Common myeloid progenitor, CD34-positive (primary cell): ENCODE results near the gene STPG4.
"Not testable (repeated sequence)": the region's sequence is repeated elsewhere in the genome, so short reads cannot be mapped to it uniquely, and the experiment has no call there.

Source experiments
- CTCF ChIA-PET: fragments of 350-600 bp; sonication (Branson Sonifier 250); formaldehyde crosslinking; loops from one replicate; lab custom pipeline; 2021; ENCODE audit warnings: antibody characterized with exemption; lab: Charles Lee
- POLR2A ChIA-PET: fragments of 350-600 bp; sonication (Branson Sonifier 250); formaldehyde crosslinking; loops from one replicate; lab custom pipeline; 2021; ENCODE audit warnings: antibody characterized with exemption; lab: Charles Lee
- DNase-seq, 3 donors: peaks; one replicate each; pipeline versions ENCODE4 v3.0.0 to v3.0.0-alpha.2; 2013
- H3K27ac ChIP-seq, 2 experiments: 1 replicate in 1 of 2; 2 replicates in 1 of 2; pipeline ENCODE4 v1.7.0; 2013; ENCODE audit warnings: inconsistent platforms in 2 of 2, low read length in 2 of 2, mild to moderate bottlenecking in 2 of 2, low read depth in 1 of 2, moderate library complexity in 1 of 2; ENCODE audit not compliant: severe bottlenecking in 2 of 2, insufficient read depth in 1 of 2, poor library complexity in 1 of 2
- H3K27me3 ChIP-seq, 5 experiments: replicated peaks in 2 of 5; 1 replicate in 3 of 5; 2 replicates in 2 of 5; pipeline versions ENCODE4 v1.6.1 to v1.7.0; 2013; ENCODE audit warnings: low read length in 4 of 5, mild to moderate bottlenecking in 2 of 5, moderate library complexity in 2 of 5, inconsistent platforms in 1 of 5; ENCODE audit not compliant: insufficient read depth in 5 of 5, control insufficient read depth in 4 of 5
- H3K36me3 ChIP-seq, 4 experiments: 1 replicate in 2 of 4; 2 replicates in 2 of 4; pipeline versions ENCODE4 v1.6.1 to v1.7.0; 2013; ENCODE audit warnings: low read length in 3 of 4, control low read depth in 1 of 4, mild to moderate bottlenecking in 1 of 4; ENCODE audit not compliant: control insufficient read depth in 4 of 4, insufficient read depth in 4 of 4
- H3K4me1 ChIP-seq, 4 experiments: 1 replicate in 3 of 4; 2 replicates in 1 of 4; pipeline versions ENCODE4 v1.6.1 to v1.7.1; 2013; ENCODE audit warnings: low read length in 3 of 4, mild to moderate bottlenecking in 3 of 4, control low read depth in 1 of 4, inconsistent platforms in 1 of 4, moderate library complexity in 1 of 4; ENCODE audit not compliant: control insufficient read depth in 4 of 4, insufficient read depth in 4 of 4; ENCODE audit errors: control extremely low read depth in 1 of 4
- H3K4me3 ChIP-seq, 7 experiments: 1 replicate in 4 of 7; 2 replicates in 3 of 7; pipeline versions ENCODE4 v1.5.1 to v1.7.0; 2013; ENCODE audit warnings: mild to moderate bottlenecking in 7 of 7, low read length in 6 of 7, moderate library complexity in 6 of 7, inconsistent platforms in 2 of 7, low read depth in 2 of 7, control low read depth in 1 of 7; ENCODE audit not compliant: insufficient read depth in 4 of 7, control insufficient read depth in 1 of 7; ENCODE audit errors: extremely low read depth in 1 of 7
- H3K9me3 ChIP-seq, 5 experiments: 1 replicate in 4 of 5; 2 replicates in 1 of 5; pipeline versions ENCODE4 v1.6.1 to v1.7.1; 2013; ENCODE audit warnings: low read length in 4 of 5, mild to moderate bottlenecking in 2 of 5, inconsistent platforms in 1 of 5, low read depth in 1 of 5, moderate library complexity in 1 of 5; ENCODE audit not compliant: control insufficient read depth in 4 of 5, insufficient read depth in 2 of 5; ENCODE audit errors: control extremely low read depth in 1 of 5
- WGBS: methylation state at CpG from one replicate; pipeline ENCODE4 v1.1.5; 2013; ENCODE audit not compliant: insufficient coverage; 5-methylcytosine and 5-hydroxymethylcytosine counted together

STPG4 gene

DNA sequence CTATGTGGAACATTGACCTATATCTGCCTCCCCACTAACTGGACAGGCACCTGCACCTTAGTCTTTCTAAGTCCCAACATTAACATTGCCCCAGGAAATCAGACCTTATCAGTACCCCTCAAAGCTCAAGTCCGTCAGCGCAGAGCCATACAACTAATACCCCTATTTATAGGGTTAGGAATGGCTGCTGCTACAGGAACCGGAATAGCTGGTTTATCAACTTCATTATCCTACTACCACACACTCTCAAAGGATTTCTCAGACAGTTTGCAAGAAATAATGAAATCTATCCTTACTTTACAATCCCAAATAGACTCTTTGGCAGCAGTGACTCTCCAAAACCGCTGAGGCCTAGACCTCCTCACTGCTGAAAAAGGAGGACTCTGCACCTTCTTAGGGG lies 48.9 kb downstream of the STPG4 start:
- H3K36me3 ChIP-seq, CTCF ChIA-PET, DNase-seq, H3K9me3 ChIP-seq, H3K4me1 ChIP-seq, POLR2A ChIA-PET, H3K4me3 ChIP-seq, H3K27ac ChIP-seq, H3K27me3 ChIP-seq: not testable (repeated sequence)
- 100% methylated on average over 1 of the region's 4 CpGs for WGBS

GRCh38 chr2:47099712-47100111 lies 55.4 kb downstream of the STPG4 start:
- CTCF ChIA-PET, POLR2A ChIA-PET, H3K9me3 ChIP-seq, H3K27ac ChIP-seq, H3K4me3 ChIP-seq, H3K27me3 ChIP-seq, H3K36me3 ChIP-seq, H3K4me1 ChIP-seq, DNase-seq: not testable (repeated sequence)
- WGBS, result 98% methylated on average over 5 of the region's 14 CpGs

DNA sequence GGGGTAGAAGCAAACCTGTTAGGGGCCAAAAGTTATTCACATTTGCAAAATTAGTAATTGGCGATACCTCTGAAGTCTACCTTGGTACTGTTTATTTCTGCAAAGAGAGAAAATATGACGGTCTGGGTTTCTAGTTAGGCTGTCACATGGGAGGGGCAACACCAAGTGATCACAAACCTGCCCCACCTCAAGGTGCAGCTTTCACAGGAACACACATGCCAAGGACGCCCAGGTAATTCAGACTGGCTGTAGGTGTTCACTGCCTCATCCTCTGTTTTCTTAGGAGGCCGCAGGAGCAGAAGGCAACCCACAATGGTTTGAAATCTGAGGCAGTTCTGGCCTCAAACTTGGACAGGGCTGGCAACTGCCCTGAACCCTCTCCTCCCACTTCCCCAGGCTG lies 56.2 kb downstream of the STPG4 start:
- DNase-seq, result no peak
- no peaks in the 10 kb centered on the region for H3K36me3 ChIP-seq
- no peaks in the 10 kb centered on the region for H3K4me1 ChIP-seq
- ChIA-PET POLR2A (interaction anchor here (1.3 kb wide), 1 partner anchor 15 kb away, joined by 3 read pairs; no protein-coding TSS in a partner anchor), CTCF (no interaction called here)
- H3K4me3 ChIP-seq, result no peak overlapping the region
- no peaks in the 10 kb centered on the region for H3K27me3 ChIP-seq
- H3K27ac ChIP-seq, result no peak overlapping the region
- 96% methylated on average over 4 of the region's 4 CpGs for WGBS
- peaks cover 0 to 2% (median 0%) of the 10 kb centered on the region in 5 experiments for H3K9me3 ChIP-seq

- Histone ChIP-seq H3K4me3 (no peak overlapping the region), H3K4me1 (no peaks in the 10 kb centered on the region), H3K27me3 (no peaks in the 10 kb centered on the region), H3K27ac (no peak overlapping the region), H3K36me3 (no peaks in the 10 kb centered on the region), H3K9me3 (peaks cover 0 to 2% (median 0%) of the 10 kb centered on the region in 5 experiments)
- ChIA-PET CTCF (no interaction called here), POLR2A (interaction anchor here (1.3 kb wide), 1 partner anchor 14 kb away, joined by 3 read pairs; no protein-coding TSS in a partner anchor)
- no peak for DNase-seq
- WGBS, result 99% methylated on average over 4 of the region's 4 CpGs
Observed at GRCh38 chr2:47097563-47097962, 57.5 kb downstream of the STPG4 start.

- WGBS, result 94% methylated on average over 2 of the region's 4 CpGs
- Histone ChIP-seq H3K27me3 (no peaks in the 10 kb centered on the region), H3K36me3 (no peaks in the 10 kb centered on the region), H3K4me1 (peaks cover 0 to under 1% (median 0%) of the 10 kb centered on the region in 4 experiments), H3K9me3 (peaks cover 0 to 2% (median 0%) of the 10 kb centered on the region in 5 experiments), H3K27ac (no peak overlapping the region), H3K4me3 (no peak overlapping the region)
- ChIA-PET POLR2A (no interaction called here), CTCF (interaction anchor here (1.0 kb wide), 1 partner anchor 8 kb away, joined by 4 read pairs; no protein-coding TSS in a partner anchor)
- DNase-seq, result no peak
Observed at GRCh38 chr2:47096451-47096850, 58.7 kb downstream of the STPG4 start.

- no peaks in the 10 kb centered on the region for H3K27me3 ChIP-seq
- peaks cover 0 to 7% (median 5%) of the 10 kb centered on the region in 4 experiments for H3K4me1 ChIP-seq
- no peak overlapping the region for H3K27ac ChIP-seq
- no peak for DNase-seq
- no peak overlapping the region for H3K4me3 ChIP-seq
- 83% methylated on average over 3 of the region's 5 CpGs for WGBS
- no peaks in the 10 kb centered on the region for H3K36me3 ChIP-seq
- peaks cover 0 to 2% (median 0%) of the 10 kb centered on the region in 5 experiments for H3K9me3 ChIP-seq
- POLR2A ChIA-PET, result no interaction called here
- CTCF ChIA-PET, result no interaction called here
Observed at GRCh38 chr2:47095349-47096020, 59.6 kb downstream of the STPG4 start.

- WGBS, result 100% methylated on average over 6 of the region's 7 CpGs
- Histone ChIP-seq H3K27ac (no peak overlapping the region), H3K4me1 (peaks cover 0 to 13% (median 5%) of the 10 kb centered on the region in 4 experiments), H3K27me3 (no peaks in the 10 kb centered on the region), H3K36me3 (no peaks in the 10 kb centered on the region), H3K9me3 (peaks cover 0 to 2% (median 0%) of the 10 kb centered on the region in 5 experiments), H3K4me3 (no peak overlapping the region)
- ChIA-PET POLR2A (no interaction called here), CTCF (interaction anchor here (0.8 kb wide), 1 partner anchor 83 kb away, joined by 3 read pairs; no protein-coding TSS in a partner anchor)
- DNase-seq, result no peak
Observed at GRCh38 chr2:47094511-47095142, 60.5 kb downstream of the STPG4 start.
